ENCODE measurements around the gene NMNAT2.

- TF ChIP-seq CTCF (IDR thresholded peaks at IDR 0.05 in 4 of 5, conservative IDR thresholded peaks at IDR 0.05 in 1 of 5) = no peak
- TF ChIP-seq POLR2A (IDR thresholded peaks at IDR 0.05) = no peak
Observed at GRCh38 chr1:183290628-183291027, 127.6 kb downstream of the NMNAT2 start.
